NCI-H187 (cell line): ENCODE data around the gene NR1H4.
"Not testable (repeated sequence)": the region's sequence is repeated elsewhere in the genome, so short reads cannot be mapped to it uniquely, and the experiment has no call there.

Experiments used
- DNase-seq, 2 experiments: peaks; one replicate each; lab custom pipeline; 2025; lab: John Stamatoyannopoulos, UW

Gene NR1H4

DNA sequence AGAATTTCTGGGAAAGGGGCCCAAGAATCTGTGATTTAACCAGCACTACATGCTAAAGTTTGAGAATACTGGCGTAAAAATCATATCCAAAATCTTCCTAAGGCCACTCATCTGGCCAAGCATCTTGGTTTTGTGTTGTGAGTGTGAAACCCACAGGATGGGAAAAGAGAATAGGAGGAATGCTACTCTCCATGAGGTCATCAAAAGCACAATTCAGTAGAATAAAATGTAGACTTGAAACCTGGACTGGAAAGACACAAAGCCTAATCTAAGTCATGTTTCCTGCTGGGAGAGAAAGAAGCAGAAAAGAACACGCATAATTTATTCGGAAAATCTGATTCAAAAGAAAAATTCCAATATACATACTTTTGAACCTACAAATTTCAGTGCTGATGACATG is 42.3 kb downstream of the NR1H4 start:
- DNase-seq: no peak

DNA sequence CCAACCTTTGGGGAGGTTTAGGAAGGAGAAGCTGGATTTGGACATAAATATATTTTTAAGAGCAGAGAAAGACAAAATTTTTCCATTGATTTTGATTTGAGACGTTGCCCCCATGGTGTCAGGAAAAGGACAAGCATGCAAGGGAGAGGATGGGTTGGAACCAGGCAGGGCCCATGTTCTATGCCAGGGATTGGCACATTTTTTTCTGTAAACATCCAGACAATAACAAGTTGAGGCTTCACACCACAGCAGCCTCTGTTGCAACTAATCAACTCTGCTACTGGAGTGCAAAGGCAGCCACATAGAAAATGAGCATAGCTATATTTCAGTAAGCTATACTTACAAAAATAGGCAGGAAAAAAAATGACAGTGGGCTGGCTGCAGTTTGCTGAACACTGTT is 44.7 kb downstream of the NR1H4 start:
- no peak for DNase-seq

DNA sequence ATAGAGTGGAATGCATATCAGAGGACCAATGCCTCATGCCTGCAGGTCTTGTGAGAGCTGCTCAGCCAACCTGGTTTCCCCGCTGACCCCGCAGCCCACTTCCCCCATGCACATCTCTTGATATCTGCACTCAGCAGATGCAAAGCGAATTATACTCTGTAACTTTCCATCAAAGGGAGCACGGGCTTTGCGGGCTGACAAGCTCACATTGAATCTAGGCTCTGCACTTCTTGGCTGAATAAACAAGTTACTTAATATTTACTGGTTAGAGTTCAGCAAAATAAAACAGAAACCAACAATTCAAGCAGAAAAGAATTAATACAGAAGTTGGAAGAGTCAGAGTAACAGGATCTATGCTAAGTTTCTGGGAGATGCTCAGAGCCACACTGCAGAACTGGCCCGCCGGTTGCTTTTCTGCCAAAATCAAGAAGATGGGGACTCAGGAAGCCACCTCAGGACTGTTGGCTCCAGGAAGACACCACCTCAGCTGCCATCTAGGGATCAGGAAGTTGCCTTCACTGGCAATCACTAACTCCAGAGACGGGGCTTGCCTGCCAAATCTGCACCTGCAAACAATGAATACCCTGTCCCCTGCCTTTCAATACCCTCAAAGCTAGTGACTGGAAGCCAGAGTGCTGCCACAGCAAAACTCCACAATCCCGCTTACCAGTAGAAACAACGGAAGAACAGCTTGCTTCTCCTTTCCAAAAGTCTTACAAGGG is 46.5 kb downstream of the NR1H4 start:
- no peak for DNase-seq

DNA sequence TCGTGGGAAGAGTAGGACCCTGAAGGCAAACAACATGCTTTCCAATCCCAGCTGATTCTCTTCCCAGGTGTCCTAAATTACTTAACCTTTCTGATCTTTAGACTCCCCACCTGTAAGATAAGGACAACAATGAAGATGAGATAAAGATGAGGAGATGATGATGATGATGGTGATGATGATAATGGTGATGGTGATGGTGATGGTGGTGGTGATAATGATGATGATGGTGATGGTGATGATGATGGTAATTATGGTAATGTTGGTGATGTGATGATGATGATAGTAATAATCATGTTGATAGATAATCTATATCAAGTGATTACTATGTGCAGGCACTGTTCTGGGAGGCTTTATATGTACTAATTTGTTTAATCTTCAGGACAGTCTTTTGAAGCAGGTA is 48.3 kb downstream of the NR1H4 start:
- DNase-seq: no peak

DNA sequence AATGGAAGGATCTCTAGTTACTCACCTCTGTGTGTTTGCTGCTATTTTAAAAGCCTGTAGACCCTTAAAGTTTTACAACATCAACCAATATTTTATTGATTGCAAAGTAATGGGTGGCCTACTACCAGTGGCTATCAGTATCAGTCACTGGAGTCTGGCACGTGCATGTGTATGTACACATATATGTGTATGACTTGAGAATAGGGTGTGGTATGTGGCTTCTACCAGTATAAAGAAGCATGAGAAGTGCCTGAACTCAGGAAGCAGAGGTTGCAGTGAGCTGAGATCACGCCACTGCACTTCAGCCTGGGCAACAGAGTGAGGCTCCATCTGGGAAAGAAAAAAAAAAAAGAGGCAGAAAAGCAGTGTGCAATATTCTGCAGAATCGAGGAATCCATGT is 54.4 kb downstream of the NR1H4 start:
- no peak for DNase-seq

DNA sequence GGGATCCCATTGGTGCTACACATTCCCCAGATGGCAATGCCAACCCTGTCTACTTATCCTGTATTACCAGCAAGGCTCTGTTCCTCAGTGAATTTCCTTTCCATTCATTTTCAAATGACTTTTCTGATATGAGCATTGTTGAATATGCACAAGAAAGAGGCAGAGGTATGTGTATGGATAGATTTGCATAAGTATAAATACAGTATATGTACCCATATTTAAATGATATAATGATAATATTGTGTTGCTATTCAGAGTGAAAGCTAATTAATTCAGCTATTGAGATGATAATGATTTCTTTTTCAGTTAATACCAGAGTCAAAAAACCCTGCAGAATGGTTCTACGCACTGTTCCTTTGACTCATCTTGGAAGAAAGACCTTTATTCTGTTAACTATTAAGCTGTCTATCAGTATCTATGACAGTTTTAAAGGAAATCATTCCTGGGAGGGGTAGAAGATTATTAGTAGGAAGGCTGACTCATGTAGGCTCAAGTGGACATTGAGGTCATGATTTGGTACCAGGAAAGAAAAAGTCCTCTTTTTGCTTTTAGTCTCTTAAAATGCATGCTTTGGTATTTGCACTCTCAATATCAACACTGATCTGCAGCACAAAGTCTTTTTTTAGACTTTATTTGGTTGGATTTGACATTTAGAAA is 54.9 kb downstream of the NR1H4 start:
- DNase-seq: no peak

DNA sequence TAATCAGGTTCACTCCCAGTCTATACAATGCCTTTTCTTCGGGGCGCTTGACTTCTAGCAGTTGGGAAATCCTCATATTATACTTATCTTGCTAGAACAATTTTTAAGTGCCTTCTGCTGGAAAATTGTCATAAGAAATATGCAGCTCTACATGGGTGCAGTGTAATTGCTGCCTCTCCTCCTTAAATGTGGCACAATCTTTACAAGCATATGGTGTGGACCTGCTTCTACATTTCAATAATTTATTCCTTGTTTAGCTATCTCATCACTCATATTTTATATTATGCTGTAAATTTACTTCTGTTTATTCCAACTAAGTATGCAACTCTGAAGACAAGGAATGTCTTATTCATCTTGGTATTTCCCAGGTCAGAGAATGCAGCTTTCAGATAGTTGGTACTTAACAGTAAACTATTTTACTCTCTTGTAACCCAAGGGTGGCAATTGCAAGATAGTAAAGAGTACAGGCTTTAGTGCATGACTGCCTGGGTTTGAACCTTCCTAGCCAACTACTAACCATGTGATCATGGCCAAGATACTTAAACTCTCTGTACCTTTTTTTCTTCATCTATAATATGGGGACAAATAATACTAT is 56.2 kb downstream of the NR1H4 start:
- no peak for DNase-seq

DNA sequence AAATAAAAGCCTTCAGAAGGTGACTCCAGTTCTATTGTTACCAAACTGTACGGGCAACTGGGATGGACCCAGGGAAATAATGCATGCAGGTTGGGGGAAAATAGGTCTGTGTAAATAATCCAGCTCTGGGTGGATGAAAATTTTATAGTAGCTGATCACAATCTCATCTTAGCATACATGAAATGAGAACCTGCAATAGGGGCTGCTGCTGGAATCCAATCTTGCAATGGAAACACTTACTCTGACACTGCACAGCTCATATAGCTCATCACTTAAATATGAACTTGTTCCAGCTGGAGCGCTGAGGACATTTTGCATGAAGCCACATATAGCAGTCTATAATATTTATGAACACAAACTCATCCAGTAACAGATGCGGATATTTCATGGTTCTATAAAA is 59.7 kb downstream of the NR1H4 start:
- no peak for DNase-seq

DNA sequence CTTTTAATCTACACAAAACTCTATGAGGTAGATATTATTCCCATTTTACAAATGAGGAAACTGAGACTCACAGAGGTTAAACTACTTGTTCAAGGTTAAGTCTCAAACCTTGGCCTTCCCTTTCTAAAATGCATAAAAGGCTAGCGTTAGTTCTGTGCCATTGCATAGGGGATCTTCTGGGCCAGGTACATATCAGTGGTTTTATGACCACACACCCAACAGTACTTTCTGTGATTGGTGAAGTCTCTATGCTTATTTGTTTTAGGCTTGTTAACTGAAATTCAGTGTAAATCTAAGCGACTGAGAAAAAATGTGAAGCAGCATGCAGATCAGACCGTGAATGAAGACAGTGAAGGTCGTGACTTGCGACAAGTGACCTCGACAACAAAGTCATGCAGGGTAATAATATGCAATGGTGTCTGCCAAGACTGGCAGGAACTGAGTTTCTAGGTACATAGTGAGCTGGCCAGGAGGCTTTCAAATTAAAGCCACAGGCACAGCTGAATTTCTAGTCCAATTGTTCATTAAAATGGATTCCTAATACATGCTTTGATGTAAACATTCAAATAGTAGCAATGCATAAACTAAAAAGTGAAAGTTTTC is 61.1 kb downstream of the NR1H4 start:
- DNase-seq: no peak

DNA sequence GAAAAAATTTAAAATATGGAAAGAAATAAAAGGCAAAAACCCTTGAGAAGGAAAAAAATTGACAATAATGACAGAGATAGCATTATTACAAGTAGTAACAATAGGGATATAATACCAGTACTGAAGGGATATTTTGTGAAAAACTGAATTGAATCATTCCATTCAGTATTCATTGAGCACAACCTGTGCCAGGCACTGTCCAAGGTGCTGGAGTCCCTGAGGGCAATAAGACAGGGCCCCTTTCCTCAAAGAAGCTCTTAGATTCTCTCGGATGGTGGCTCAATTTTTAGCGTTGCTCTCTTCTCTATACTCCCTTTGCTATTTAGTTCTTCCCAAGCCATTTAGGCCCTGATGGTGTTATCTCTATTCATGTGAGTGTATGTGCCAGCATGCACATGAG is 65.5 kb downstream of the NR1H4 start:
- no peak for DNase-seq

DNA sequence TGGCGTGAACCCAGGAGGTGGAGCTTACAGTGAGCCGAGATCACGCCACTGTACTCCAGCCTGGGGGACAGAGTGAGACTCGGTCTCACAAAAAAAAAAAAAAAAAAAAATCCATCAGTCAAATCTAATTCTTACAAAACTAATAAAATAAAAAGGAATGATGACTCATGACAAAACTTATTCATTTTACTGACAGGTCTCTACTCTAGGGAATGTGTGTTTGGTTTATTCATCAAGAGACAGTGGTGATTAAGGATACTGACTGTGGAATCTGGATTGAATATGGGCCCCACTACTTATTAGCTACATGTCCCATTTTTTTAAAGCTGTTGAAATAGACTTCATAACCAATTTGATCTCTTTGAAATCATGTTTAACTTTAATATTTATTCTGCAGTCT is 70.5 kb downstream of the NR1H4 start:
- no peak for DNase-seq

DNA sequence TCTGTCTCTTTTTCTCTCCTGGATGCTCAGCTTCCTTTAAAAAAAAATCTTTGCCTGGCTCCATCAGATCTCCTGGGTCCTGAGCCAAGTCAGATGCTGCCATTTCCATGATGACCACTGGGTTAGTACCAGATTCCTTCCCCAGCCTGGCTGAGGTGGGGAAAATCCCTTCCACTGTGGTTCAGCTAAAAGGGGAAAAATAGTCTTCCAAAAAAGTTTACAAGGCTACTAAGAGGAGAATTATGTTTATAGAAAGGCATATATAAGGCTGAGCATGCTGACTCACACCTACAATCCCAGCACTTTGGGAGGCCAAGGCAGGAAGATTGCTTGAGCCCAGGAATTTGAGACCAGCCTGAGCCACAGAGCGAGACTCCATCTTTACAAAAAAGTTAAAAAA is 71.4 kb downstream of the NR1H4 start:
- DNase-seq: no peak

DNA sequence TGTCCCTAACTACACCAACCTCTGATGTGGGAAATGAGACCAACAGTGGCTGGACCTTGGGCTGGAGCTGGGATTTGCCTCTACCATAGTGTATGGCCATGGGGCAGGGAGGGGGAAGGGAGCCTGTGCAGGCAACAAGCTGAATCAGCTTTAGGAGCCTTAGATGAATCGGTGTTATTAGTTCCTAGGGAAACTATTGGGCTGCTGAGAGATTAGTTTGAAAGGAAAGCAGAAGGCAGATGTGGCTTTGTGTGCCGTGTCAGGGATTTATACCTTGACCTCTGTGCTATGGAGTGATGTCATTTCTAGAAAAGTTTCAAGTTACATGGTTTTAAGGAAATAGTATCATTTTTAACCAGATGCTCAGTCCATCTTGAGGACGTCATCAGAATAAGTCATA is 80.3 kb downstream of the NR1H4 start:
- DNase-seq: no peak

DNA sequence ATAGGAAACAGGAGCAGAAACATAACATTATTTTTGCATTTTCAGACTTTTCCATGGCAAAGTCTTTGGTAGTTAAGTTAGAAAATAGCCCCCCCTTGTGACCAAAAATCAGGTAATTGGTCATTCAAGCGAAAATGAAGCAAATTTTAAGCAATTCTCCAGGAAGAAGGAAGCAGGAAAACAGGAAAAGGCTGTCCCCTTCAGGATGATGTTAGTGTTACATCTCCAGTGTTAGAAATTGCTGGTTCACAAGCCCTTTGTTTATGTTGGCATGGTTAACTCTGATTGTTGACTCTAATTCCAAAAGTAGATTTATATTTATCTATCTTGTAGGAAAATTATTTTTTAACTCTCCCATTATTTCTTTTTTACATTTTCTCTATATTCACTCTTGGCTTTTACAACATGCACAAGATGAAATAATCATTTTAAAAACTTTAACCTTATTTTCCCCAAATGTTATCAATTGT is 81.0 kb downstream of the NR1H4 start:
- peak; percentile 37 to 43 for DNase-seq

DNA sequence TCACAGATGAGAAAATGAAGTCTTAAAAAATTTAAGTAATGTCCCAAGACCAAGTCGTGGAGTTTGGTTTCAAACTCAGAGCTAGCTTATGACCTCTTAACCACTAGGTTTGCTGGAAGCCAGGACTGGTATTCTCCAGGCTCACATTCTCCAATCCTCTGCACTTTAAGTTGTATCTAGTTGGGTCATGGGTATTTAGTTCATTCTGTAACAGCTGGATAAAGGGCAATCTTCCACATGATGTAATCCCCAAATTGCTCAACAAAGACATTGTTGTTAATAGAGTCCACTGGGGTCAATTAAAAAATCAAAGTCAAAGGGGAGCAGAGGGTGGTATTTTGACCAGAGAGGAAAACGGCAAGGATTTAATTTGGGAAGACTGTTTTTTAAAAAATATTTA is 82.1 kb downstream of the NR1H4 start:
- no peak for DNase-seq

DNA sequence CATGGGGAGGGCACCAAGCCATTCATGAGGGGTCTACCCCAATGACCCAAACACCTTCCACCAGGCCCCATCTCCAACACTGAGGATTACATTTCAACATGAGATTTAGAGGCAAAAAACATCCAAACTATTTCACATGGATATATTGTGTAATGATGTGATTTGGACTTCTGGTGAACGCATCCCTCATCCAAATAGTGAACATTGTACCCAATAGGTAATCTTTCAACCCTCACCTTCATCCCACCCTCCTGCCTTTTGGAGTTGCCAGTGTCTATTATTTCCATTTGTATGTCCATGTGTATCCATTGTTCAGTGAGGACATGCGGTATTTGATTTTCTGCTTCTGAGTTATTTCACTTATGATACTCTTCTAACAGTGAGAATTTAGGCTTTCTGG is 83.7 kb downstream of the NR1H4 start:
- no peak for DNase-seq

DNA sequence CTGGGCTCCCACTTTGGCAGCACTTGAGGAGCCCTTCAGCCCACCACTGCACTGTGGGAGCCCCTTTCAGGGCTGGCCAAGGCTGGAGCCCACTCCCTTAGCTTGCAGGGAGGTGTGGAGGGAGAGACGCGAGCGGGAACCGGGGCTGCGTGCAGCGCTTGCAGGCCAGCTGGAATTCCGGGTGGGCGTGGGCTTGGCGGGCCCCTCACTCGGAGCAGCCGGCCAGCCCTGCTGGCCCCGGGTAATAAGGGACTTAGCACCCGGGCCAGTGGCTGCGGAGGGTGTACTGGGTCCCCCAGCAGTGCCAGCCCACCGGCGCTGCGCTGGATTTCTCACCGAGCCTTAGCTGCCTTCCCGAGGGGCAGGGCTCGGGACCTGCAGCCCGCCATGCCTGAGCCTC is 85.6 kb downstream of the NR1H4 start:
- DNase-seq: not testable (repeated sequence)

DNA sequence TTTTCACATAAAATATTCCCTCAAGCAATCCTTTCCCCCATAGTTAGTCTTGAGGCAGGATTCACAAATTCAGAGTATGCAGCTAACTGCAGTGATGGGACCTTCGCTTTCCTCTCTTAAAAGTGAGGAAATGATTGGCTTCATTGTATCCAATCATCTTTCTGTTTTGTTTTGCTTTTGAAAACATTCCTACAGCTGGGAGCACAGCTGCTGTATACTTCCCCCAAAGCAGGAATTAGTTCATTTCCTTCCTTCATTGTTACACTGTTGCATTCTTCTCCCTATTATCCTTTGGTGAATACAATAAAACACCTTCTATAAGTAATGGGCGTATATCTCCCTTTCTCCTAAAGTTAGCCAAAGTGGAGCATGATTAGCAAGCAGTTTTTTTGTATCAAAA is 90.4 kb downstream of the NR1H4 start:
- no peak for DNase-seq

DNA sequence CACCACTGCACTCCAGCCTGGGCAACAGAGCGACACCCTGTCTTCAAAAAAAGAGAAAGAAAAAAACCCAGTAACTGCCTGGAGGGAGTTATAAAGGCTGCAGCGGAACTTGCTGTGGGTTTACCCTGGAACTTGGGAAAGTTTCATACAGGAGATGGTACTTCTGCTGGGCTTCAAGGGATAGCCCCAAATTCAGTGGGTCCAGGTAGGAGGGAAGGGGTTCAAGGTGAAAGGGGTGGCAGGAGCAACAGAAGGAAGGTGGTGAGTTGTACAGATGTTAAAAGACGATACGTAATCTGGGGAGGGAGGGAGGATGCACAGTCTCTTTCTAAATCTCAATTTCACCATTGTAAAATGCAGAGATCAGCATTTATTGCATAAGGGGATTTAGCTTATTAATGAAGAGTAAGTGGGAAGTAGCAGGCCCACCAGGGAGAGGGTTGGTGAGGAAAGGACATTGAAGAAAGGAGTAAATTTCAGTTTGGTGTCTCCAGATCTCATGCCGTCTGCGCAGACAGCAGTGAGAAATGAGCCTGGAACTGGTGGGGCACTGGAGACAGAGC is 91.3 kb downstream of the NR1H4 start:
- no peak for DNase-seq

DNA sequence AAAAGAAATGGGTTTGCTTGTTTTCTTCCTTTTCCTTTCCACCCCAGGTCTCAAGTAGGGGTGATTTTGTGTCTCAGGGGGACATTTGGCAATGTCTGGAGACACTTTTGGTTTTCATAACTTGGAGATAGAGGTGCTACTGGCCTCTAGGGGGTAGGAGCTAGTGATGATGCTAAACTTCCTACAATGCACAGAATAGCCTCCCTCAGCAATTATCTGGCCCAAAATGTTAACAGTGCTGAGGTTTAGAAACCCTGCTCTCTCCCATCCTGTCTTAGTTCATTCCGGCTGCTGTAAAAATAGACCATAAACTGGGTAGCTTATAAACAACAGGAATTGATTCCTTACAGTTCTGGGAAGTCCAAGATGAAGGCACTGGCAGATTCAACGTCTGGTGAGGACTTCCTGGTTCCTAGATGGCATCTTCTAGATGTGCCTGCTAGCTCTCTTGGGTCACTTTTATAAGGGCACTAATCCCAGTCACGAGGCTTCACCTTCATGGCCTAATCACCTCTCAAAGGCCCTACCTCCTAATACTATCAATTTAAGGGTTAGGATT is 92.4 kb downstream of the NR1H4 start:
- no peak for DNase-seq

DNA sequence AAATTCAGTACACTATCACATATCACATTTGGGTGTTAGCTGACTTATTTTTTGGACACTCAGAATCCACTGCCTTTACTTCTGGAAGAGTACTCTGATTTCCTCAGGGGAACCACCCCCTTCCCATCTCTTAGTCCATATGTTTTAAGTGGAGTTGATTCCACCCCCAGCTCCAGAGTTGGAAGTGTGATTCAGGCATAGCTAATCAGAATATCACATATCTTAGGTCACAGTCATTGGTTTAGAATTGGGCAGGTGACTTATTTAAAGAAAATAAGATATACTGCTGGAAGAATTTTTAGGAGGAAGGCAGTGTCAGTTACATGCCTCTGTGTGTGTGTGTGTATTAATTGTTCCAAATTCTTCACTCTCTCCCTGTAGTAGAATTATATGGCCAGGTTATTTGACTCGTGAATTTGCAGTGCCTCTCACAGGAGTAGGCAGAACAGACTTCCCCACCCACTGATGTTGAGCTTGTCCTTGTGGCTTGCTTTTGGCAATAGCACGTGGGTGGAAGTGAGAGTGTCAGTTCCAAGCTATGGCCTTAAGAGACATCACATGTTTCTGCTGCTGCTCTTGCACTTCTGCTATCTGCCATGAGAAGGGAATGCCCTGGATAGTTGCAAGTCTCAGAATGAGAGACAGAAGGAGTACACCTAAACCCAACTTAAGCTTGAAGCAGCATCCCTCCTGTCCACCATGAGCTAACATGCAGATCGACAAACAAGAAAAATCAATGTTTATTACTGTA is 93.4 kb downstream of the NR1H4 start:
- no peak for DNase-seq

DNA sequence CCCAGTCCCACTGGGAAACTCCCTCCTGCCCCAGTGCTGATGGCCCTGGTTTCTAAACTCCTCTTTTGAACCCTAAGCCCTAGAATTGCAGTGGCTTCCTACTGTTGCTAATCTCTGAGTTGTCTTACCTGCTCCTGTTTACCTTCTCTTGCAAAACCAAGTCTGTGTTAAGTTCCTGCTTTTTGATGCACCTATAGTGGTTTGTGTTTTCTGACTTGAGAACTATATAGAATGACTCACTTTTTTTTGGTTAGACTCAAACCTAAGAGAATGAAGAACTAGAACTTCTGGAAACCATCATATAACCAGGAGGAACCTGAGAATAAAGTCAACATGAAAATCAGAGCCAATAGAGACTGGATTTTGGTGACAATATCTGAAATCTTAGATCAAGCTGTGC is 94.3 kb downstream of the NR1H4 start:
- DNase-seq: no peak
